Keratinocyte (primary cell): ENCODE data around the gene NGEF.

Source experiments
- CTCF ChIP-seq, 3 experiments: IDR thresholded peaks in 1 of 3; conservative IDR thresholded peaks in 1 of 3; optimal IDR thresholded peaks in 1 of 3; 2 replicates in 2 of 3; 3 replicates in 1 of 3; pipeline versions ENCODE3 to v1.5.1; 2011; ENCODE audit warnings: low read length in 3 of 3, mild to moderate bottlenecking in 3 of 3, moderate library complexity in 2 of 3, control low read depth in 1 of 3, inconsistent platforms in 1 of 3; ENCODE audit not compliant: insufficient read depth in 2 of 3; ENCODE audit errors: extremely low read depth in 1 of 3
- EZH2 ChIP-seq: IDR thresholded peaks from one replicate; pipeline ENCODE4 v1.6.1; 2012; ENCODE audit warnings: inconsistent platforms, mild to moderate bottlenecking, low read length, moderate library complexity

GRCh38 chr2:232976666-232977437 is 36.2 kb downstream of the NGEF start:
- no peak for TF ChIP-seq CTCF (optimal IDR thresholded peaks at IDR 0.05 in 1 of 3, IDR thresholded peaks at IDR 0.05 in 1 of 3, conservative IDR thresholded peaks at IDR 0.05 in 1 of 3; ENCODE audit: extremely low read depth in 1 of 3, insufficient read depth in 2 of 3, low read length in 3 of 3)
- no peak for TF ChIP-seq EZH2
